ENCODE results near the gene PPARA. TPM values are rescaled to one million over a fixed set of nuclear protein-coding genes. Genes with fewer than 3 reads are reported as not detected.

PPARA gene
- polyA plus RNA-seq, 1 donor from 2014 or later: 0.43 TPM

DNA sequence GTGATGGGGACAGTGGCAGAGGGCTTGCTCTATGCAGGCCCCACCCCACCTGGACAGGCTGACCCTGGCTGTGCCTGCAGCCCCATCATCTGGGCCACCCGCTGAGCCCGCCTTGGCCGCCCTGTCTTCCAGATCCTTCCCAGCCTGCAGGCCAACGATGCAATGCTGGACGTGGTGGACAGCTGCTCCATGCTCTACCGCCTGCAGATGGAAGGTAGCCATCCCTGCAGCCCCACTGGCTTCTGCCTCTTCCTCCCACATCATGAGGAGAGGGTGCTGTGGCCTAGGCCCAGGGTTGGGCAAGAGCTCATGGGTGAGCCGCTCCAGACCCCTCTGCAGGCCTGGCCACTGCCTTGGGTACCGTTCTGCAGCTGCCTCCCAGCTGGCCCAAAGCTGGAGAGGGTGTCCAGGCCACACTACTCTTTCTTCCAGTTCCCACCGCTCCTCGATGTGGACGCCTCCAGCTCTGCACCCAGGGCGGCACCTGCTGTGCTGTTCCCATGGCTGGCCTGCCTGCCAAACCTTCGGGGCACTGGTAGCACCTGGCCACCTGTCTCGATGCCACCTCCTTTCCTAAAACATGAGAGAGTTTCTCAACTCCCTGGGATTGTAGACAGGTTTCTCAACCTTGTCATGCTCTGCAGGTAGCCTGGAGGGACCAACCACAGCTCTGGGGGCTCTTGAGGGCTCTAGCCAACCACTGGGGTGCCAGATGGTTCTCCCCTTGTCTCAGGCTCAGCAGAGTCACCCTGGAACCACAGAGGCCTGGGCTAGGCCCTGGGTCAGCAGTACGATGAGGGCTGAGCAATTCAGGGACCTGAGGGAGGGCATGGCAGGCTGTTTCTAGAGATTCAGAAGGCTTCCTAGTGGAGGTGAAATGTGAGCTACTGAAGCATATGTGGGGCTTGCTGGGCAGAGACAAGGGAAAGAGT, 136.9 kb downstream of the PPARA start:
- Histone ChIP-seq H2AFZ (ENCODE audit: low read depth, low read length) (no peak overlapping the region), H3K9ac (ENCODE audit: low read length) (no peak overlapping the region), H3K79me2 (replicated peaks; ENCODE audit: insufficient read depth, low read length) (no peaks in the 10 kb centered on the region), H4K20me1 (ENCODE audit: insufficient read depth) (no peaks in the 10 kb centered on the region), H3K27ac (ENCODE audit: low read length) (no peak overlapping the region), H3K4me2 (ENCODE audit: low read length) (no peak overlapping the region), H3K4me3 (ENCODE audit: low read length) (no peak overlapping the region), H3F3A (ENCODE audit: insufficient read depth, low read length, poor library complexity, severe bottlenecking) (no peaks in the 10 kb centered on the region), H3K9me3 (ENCODE audit: low read length) (no peaks in the 10 kb centered on the region), H3K9me2 (ENCODE audit: insufficient read depth, low read length) (no peaks in the 10 kb centered on the region), H3K27me3 (ENCODE audit: insufficient read depth, low read depth, low read length) (no peaks in the 10 kb centered on the region), H3K36me3 (ENCODE audit: insufficient read depth, low read length) (no peaks in the 10 kb centered on the region)
- no peak for TF ChIP-seq POLR2AphosphoS5 (IDR thresholded peaks at IDR 0.05)
- TF ChIP-seq EZH2 (IDR thresholded peaks at IDR 0.05; ENCODE audit: borderline replicate concordance, insufficient read depth, low read length, poor library complexity, severe bottlenecking): no peak
- TF ChIP-seq, protein P1, sequence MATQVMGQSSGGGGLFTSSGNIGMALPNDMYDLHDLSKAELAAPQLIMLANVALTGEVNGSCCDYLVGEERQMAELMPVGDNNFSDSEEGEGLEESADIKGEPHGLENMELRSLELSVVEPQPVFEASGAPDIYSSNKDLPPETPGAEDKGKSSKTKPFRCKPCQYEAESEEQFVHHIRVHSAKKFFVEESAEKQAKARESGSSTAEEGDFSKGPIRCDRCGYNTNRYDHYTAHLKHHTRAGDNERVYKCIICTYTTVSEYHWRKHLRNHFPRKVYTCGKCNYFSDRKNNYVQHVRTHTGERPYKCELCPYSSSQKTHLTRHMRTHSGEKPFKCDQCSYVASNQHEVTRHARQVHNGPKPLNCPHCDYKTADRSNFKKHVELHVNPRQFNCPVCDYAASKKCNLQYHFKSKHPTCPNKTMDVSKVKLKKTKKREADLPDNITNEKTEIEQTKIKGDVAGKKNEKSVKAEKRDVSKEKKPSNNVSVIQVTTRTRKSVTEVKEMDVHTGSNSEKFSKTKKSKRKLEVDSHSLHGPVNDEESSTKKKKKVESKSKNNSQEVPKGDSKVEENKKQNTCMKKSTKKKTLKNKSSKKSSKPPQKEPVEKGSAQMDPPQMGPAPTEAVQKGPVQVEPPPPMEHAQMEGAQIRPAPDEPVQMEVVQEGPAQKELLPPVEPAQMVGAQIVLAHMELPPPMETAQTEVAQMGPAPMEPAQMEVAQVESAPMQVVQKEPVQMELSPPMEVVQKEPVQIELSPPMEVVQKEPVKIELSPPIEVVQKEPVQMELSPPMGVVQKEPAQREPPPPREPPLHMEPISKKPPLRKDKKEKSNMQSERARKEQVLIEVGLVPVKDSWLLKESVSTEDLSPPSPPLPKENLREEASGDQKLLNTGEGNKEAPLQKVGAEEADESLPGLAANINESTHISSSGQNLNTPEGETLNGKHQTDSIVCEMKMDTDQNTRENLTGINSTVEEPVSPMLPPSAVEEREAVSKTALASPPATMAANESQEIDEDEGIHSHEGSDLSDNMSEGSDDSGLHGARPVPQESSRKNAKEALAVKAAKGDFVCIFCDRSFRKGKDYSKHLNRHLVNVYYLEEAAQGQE (IDR thresholded peaks at IDR 0.05; ENCODE audit: borderline replicate concordance): no peak
- no peak for TF ChIP-seq SMC3 (conservative IDR thresholded peaks at IDR 0.05; ENCODE audit: poor library complexity)

DNA sequence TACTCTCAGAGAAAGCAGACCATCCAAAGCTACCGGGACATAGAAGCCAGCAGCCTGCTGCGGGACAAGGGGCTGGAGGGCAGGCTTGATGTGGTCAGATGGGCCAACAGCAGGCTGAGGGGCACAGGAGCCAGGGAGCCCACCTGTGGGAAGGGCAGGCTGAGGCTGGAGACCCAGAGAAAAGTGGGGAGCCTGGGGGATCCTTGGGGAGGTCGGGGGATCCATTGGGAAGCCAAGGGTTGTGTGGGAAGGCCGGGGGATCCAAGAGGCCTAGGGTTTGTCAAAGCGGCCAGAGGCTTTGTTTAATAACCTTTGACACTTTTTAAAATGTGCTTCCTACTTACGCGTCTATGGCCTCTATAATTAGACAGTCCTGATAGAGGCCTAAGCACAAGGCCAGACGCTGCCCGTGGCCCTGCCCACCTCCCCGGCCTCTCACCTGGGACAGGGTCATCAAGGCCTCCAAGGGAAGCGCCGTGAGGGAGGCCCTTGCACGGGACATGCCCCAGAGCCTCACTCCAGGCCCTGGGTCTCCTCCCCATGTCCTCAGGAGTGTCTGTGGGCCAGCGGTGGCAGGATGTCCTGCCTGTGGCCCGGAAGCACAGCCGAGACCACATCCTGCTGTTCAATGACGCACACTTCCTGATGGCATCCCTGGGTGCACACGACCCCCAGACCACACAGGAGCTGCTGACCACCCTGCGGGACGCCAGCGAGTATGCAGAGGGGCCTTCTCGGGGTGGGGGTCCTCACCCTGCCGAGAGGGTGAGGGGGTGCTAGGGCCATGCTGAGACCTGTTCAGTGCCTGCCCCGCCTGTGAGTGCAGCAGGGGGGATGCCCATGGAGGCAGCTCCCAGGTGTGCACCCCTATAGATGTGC, 137.8 kb downstream of the PPARA start:
- no peak overlapping the region for H3K4me2 ChIP-seq (ENCODE audit: low read length)
- no peaks in the 10 kb centered on the region for H3K36me3 ChIP-seq (ENCODE audit: insufficient read depth, low read length)
- H3K4me3 ChIP-seq (ENCODE audit: low read length): no peak overlapping the region
- no peaks in the 10 kb centered on the region for H3K9me3 ChIP-seq (ENCODE audit: low read length)
- H3F3A ChIP-seq (ENCODE audit: insufficient read depth, low read length, poor library complexity, severe bottlenecking): no peaks in the 10 kb centered on the region
- H3K9me2 ChIP-seq (ENCODE audit: insufficient read depth, low read length): no peaks in the 10 kb centered on the region
- no peaks in the 10 kb centered on the region for H3K27me3 ChIP-seq (ENCODE audit: insufficient read depth, low read depth, low read length)
- no peak for TF ChIP-seq EP300 (conservative IDR thresholded peaks at IDR 0.05; ENCODE audit: poor library complexity, severe bottlenecking)
- no peak for TF ChIP-seq EZH2 (IDR thresholded peaks at IDR 0.05; ENCODE audit: borderline replicate concordance, insufficient read depth, low read length, poor library complexity, severe bottlenecking)
- TF ChIP-seq SMC3 (conservative IDR thresholded peaks at IDR 0.05; ENCODE audit: poor library complexity): no peak
- no peak for TF ChIP-seq POLR2AphosphoS5 (IDR thresholded peaks at IDR 0.05)
- TF ChIP-seq TAF1 (IDR thresholded peaks at IDR 0.05; ENCODE audit: low read depth): no peak
- TF ChIP-seq, protein P1 (IDR thresholded peaks at IDR 0.05; ENCODE audit: borderline replicate concordance): no peak
- TF ChIP-seq RAD21 (conservative IDR thresholded peaks at IDR 0.05): no peak
- no peak for TF ChIP-seq MXI1 (conservative IDR thresholded peaks at IDR 0.05; ENCODE audit: poor library complexity, severe bottlenecking)
- TF ChIP-seq, protein P2, sequence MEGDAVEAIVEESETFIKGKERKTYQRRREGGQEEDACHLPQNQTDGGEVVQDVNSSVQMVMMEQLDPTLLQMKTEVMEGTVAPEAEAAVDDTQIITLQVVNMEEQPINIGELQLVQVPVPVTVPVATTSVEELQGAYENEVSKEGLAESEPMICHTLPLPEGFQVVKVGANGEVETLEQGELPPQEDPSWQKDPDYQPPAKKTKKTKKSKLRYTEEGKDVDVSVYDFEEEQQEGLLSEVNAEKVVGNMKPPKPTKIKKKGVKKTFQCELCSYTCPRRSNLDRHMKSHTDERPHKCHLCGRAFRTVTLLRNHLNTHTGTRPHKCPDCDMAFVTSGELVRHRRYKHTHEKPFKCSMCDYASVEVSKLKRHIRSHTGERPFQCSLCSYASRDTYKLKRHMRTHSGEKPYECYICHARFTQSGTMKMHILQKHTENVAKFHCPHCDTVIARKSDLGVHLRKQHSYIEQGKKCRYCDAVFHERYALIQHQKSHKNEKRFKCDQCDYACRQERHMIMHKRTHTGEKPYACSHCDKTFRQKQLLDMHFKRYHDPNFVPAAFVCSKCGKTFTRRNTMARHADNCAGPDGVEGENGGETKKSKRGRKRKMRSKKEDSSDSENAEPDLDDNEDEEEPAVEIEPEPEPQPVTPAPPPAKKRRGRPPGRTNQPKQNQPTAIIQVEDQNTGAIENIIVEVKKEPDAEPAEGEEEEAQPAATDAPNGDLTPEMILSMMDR (IDR thresholded peaks at IDR 0.05; ENCODE audit: poor library complexity, severe bottlenecking): no peak
- no peaks in the 10 kb centered on the region for H3K79me2 ChIP-seq (replicated peaks; ENCODE audit: insufficient read depth, low read length)
- H2AFZ ChIP-seq (ENCODE audit: low read depth, low read length): no peak overlapping the region
- H4K20me1 ChIP-seq (ENCODE audit: insufficient read depth): no peaks in the 10 kb centered on the region
- H3K9ac ChIP-seq (ENCODE audit: low read length): no peak overlapping the region
- H3K27ac ChIP-seq (ENCODE audit: low read length): no peak overlapping the region
